Measurements from ENCODE around the gene TREX2. TPM values are rescaled to one million over a fixed set of nuclear protein-coding genes. Genes with fewer than 3 reads are reported as not detected.
A peak's percentile ranks its signal among the peaks of the same experiment; 100 is the strongest.

Gene TREX2
- total and polyA plus RNA-seq, 2 of the 8 experiments (the other 6 are each of a cell fraction or from before 2014, with no cell fraction given) = 0.71 to 0.80 TPM

- H2AK5ac ChIP-seq (ENCODE audit: low read depth, low read length) = no peak overlapping the region
- no peak overlapping the region for H2BK15ac ChIP-seq (ENCODE audit: low read length)
- no peaks in the 10 kb centered on the region for H3K36me3 ChIP-seq (ENCODE audit: control insufficient read depth in 2 of 4, insufficient read depth in 4 of 4, low read length in 3 of 4)
- H4K5ac ChIP-seq (ENCODE audit: insufficient read length, low read depth, low read length) = no peak overlapping the region
- no peak overlapping the region for H3K4ac ChIP-seq (replicated peaks; ENCODE audit: insufficient read length, low read depth, low read length)
- no peak for DNase-seq (ENCODE audit: low read depth in 1 of 2, low spot score in 2 of 2)
- H2AFZ ChIP-seq (ENCODE audit: low read length) = no peak overlapping the region
- no peak overlapping the region for H3K27ac ChIP-seq (ENCODE audit: low read depth, low read length)
- H3K79me1 ChIP-seq (ENCODE audit: low read depth, low read length) = no peaks in the 10 kb centered on the region; the same call in 1 of the 2 replicates
- no peak overlapping the region for H3K4me3 ChIP-seq (ENCODE audit: extremely low read depth in 1 of 4, insufficient read depth in 2 of 4, low read depth in 3 of 4, low read length in 4 of 4)
- no peaks in the 10 kb centered on the region for H3K9me3 ChIP-seq (ENCODE audit: insufficient read depth in 2 of 2, low read depth in 1 of 2, low read length in 1 of 2)
- peak overlapping the region; percentile 85 for H4K8ac ChIP-seq (ENCODE audit: extremely low read depth, insufficient read depth, low read length)
- H3K14ac ChIP-seq (ENCODE audit: insufficient read length) = no peak overlapping the region
- no peak overlapping the region for H2BK5ac ChIP-seq (ENCODE audit: low read depth, low read length)
- H3K9ac ChIP-seq (replicated peaks in 1 of 4; ENCODE audit: extremely low read depth in 1 of 4, low read depth in 3 of 4, low read length in 3 of 4) = no peak overlapping the region
- 83% methylated on average over 5 of the region's 10 CpGs; no CpG with 5 or more reads in 1 of the 2 experiments for WGBS, 2 experiments (ENCODE audit: extremely low coverage in 1 of 2, insufficient coverage in 1 of 2, insufficient read length in 1 of 2, insufficient replicate concordance in 2 of 2, low coverage in 1 of 2, low lambda C conversion rate in 2 of 2, missing lambda C conversion rate in 1 of 2)
- H4K91ac ChIP-seq (replicated peaks; ENCODE audit: insufficient read length, low read length) = no peak overlapping the region
- peaks cover 0 to 4% of the 10 kb centered on the region in 2 experiments; a peak in 1 of 4 replicates for H3K79me2 ChIP-seq (ENCODE audit: control insufficient read depth in 1 of 2, insufficient read depth in 2 of 2, low read length in 2 of 2)
- no peak overlapping the region for H3K23ac ChIP-seq (ENCODE audit: insufficient read length)
- H2BK120ac ChIP-seq (replicated peaks; ENCODE audit: low read depth, low read length) = no peak overlapping the region
- FAIRE-seq = no peak
- H2BK20ac ChIP-seq (ENCODE audit: low read length) = no peak overlapping the region
- peaks cover 5 to 24% (median 18%) of the 10 kb centered on the region in 4 experiments; a peak in 6 of 7 replicates for H3K27me3 ChIP-seq (replicated peaks in 1 of 4; ENCODE audit: control insufficient read depth in 3 of 4, extremely low read depth in 1 of 4, insufficient read depth in 3 of 4, low read length in 3 of 4)
- no peak overlapping the region for H3K56ac ChIP-seq (replicated peaks; ENCODE audit: insufficient read length, low read depth, low read length)
- ChIA-PET CTCF (ENCODE audit: partially characterized antibody) (interaction anchor here (1.2 to 7.6 kb wide), 4 partner anchors 9 to 34 kb away, joined by 3 to 84 read pairs (median 40); partner anchors contain the start of gene BGN), POLR2A (ENCODE audit: partially characterized antibody) (interaction anchor here (1.5 kb wide), 1 partner anchor 18 kb away, joined by 4 read pairs; no protein-coding TSS in a partner anchor)
- no peak overlapping the region for H3K18ac ChIP-seq (ENCODE audit: extremely low read depth, low read length)
- peak overlapping the region in 1 of 2 experiments; percentile 49; a peak in 1 of 4 replicates for H3K4me2 ChIP-seq (ENCODE audit: insufficient read depth in 1 of 2, low read depth in 2 of 2, low read length in 2 of 2)
- peaks cover 0 to 19% (median 5%) of the 10 kb centered on the region in 4 experiments; a peak in 3 of 7 replicates for H3K4me1 ChIP-seq (replicated peaks in 1 of 4; ENCODE audit: control insufficient read depth in 3 of 4, insufficient read depth in 4 of 4, low read length in 3 of 4)
- H2BK12ac ChIP-seq (ENCODE audit: low read depth, low read length) = 0 out of 2 replicates have a peak overlapping the region, but pooled peaks have one; percentile 50
- peaks cover 0 to 1% of the 10 kb centered on the region in 2 experiments for H4K20me1 ChIP-seq (replicated peaks in 1 of 2; ENCODE audit: control insufficient read depth in 1 of 2, insufficient read depth in 2 of 2, low read length in 2 of 2)
- H3K23me2 ChIP-seq (ENCODE audit: low read depth, low read length) = peaks cover 5% of the 10 kb centered on the region; the same call in 1 of the 2 replicates
- TF ChIP-seq SIRT6 (IDR thresholded peaks at IDR 0.05; ENCODE audit: low read length) (no peak), JUN (IDR thresholded peaks at IDR 0.05; ENCODE audit: low read depth, low read length) (no peak), NRF1 (IDR thresholded peaks at IDR 0.05; ENCODE audit: low read depth, low read length) (no peak), GTF2F1 (IDR thresholded peaks at IDR 0.05; ENCODE audit: borderline replicate concordance, low read depth, low read length) (no peak), POU5F1 (IDR thresholded peaks at IDR 0.05; ENCODE audit: low read depth, low read length) (no peak), KDM4A (IDR thresholded peaks at IDR 0.05; ENCODE audit: low read depth, low read length, severe bottlenecking) (no peak)
- TF ChIP-seq, protein P1, sequence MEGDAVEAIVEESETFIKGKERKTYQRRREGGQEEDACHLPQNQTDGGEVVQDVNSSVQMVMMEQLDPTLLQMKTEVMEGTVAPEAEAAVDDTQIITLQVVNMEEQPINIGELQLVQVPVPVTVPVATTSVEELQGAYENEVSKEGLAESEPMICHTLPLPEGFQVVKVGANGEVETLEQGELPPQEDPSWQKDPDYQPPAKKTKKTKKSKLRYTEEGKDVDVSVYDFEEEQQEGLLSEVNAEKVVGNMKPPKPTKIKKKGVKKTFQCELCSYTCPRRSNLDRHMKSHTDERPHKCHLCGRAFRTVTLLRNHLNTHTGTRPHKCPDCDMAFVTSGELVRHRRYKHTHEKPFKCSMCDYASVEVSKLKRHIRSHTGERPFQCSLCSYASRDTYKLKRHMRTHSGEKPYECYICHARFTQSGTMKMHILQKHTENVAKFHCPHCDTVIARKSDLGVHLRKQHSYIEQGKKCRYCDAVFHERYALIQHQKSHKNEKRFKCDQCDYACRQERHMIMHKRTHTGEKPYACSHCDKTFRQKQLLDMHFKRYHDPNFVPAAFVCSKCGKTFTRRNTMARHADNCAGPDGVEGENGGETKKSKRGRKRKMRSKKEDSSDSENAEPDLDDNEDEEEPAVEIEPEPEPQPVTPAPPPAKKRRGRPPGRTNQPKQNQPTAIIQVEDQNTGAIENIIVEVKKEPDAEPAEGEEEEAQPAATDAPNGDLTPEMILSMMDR (IDR thresholded peaks at IDR 0.05; ENCODE audit: control extremely low read depth in 1 of 3, insufficient read depth in 1 of 3, low read depth in 1 of 3, low read length in 3 of 3) = no peak
Observed at GRCh38 chrX:153474266-153474665, 28.4 kb upstream of the TREX2 start.

Data from H1 (cell line).